ENCODE results near the gene C1D.

DNA sequence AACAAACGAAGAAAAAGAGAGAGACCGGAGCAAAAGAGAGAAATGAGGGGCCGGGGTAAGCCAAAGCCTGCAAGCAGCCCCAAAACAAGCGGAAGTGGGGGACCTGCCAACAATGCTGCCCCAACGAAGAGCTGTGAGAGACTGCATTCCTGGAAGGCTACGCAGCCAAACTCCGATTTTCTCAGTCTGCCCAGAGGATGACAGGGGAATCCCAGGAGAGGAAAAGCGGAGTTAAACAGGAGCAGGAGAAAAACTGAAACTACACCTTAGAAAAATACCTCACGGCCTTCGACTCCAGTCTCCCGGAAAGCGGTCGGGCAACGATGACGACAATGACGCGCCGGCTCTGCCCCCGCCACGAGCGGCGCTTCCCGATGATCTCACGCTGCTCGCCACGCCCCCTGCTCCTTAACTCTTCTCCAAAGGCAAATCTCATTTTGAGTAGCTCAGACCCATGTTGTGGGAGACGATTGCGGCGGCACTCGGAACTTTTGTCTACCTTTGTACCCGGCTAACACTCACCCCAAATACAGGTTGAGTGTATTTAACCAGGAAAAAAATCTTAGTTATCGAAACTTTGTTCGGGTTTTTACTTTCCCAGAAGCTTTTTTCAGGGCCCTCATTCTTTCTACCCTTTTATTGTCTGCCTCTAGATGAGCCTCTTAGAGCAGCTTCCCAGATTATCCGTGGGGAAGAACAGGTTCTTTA lies at the start of gene C1D:
- TF ChIP-seq, protein P1, sequence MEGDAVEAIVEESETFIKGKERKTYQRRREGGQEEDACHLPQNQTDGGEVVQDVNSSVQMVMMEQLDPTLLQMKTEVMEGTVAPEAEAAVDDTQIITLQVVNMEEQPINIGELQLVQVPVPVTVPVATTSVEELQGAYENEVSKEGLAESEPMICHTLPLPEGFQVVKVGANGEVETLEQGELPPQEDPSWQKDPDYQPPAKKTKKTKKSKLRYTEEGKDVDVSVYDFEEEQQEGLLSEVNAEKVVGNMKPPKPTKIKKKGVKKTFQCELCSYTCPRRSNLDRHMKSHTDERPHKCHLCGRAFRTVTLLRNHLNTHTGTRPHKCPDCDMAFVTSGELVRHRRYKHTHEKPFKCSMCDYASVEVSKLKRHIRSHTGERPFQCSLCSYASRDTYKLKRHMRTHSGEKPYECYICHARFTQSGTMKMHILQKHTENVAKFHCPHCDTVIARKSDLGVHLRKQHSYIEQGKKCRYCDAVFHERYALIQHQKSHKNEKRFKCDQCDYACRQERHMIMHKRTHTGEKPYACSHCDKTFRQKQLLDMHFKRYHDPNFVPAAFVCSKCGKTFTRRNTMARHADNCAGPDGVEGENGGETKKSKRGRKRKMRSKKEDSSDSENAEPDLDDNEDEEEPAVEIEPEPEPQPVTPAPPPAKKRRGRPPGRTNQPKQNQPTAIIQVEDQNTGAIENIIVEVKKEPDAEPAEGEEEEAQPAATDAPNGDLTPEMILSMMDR (IDR thresholded peaks at IDR 0.05; ENCODE audit: low read length), result no peak
- no peak for TF ChIP-seq EZH2 (IDR thresholded peaks at IDR 0.05; ENCODE audit: borderline replicate concordance, low read length)
